ENCODE results near the gene LILRB4. TPM values are rescaled to one million over a fixed set of nuclear protein-coding genes. Genes with fewer than 3 reads are reported as not detected.

The LILRB4 gene
- total RNA-seq, 2 experiments from 2014 or later, result 0.82 to 3.0 TPM

DNA sequence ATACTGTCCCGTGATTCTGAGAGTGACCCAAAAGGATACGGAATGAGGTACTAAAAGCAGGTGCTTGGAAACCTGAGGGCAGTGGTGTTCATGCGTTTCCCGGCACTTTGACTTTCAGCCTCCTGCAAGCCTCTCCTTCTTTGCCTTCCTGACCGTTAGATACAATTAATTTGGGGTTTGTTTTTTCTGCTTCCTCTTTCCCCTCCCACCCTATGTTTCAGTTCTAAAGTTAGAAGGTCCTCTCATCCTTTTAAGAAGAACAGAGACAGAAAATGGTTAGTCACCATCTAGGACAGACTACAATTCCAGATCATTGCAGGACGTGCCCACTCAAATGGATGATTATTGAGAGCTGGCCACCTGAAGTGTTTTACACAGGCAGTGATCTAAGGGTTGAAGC lies 1.8 kb upstream of the LILRB4 start:
- ChIA-PET POLR2A (no interaction called here), CTCF (ENCODE audit: unreplicated experiment) (no interaction called here)
- H3K4me2 ChIP-seq (ENCODE audit: low read length), result peak overlapping the region; percentile 48
- intact Hi-C loops (cut with micrococcal nuclease; ENCODE audit: unreplicated experiment), result no loop called here
- no peak overlapping the region for H3K27ac ChIP-seq (ENCODE audit: low read depth, low read length, poor library complexity, severe bottlenecking)
- BruUV-seq (replicated peaks), result no TSS peak
- H3K36me3 ChIP-seq (ENCODE audit: insufficient read depth, low read length), result no peaks in the 10 kb centered on the region
- no peaks in the 10 kb centered on the region for H3K9me2 ChIP-seq (ENCODE audit: insufficient read depth, low read length)
- H3K4me1 ChIP-seq (ENCODE audit: insufficient read depth, low read length, poor library complexity, severe bottlenecking), result peaks cover 30% of the 10 kb centered on the region
- H4K20me1 ChIP-seq (ENCODE audit: insufficient read depth, low read length), result no peaks in the 10 kb centered on the region
- H3K9me3 ChIP-seq (ENCODE audit: low read length), result no peaks in the 10 kb centered on the region
- no peaks in the 10 kb centered on the region for H3K79me2 ChIP-seq (ENCODE audit: insufficient read depth, low read depth, low read length)
- TF ChIP-seq, protein P1, sequence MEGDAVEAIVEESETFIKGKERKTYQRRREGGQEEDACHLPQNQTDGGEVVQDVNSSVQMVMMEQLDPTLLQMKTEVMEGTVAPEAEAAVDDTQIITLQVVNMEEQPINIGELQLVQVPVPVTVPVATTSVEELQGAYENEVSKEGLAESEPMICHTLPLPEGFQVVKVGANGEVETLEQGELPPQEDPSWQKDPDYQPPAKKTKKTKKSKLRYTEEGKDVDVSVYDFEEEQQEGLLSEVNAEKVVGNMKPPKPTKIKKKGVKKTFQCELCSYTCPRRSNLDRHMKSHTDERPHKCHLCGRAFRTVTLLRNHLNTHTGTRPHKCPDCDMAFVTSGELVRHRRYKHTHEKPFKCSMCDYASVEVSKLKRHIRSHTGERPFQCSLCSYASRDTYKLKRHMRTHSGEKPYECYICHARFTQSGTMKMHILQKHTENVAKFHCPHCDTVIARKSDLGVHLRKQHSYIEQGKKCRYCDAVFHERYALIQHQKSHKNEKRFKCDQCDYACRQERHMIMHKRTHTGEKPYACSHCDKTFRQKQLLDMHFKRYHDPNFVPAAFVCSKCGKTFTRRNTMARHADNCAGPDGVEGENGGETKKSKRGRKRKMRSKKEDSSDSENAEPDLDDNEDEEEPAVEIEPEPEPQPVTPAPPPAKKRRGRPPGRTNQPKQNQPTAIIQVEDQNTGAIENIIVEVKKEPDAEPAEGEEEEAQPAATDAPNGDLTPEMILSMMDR (conservative IDR thresholded peaks at IDR 0.05; ENCODE audit: low read length), result no peak
- TF ChIP-seq EZH2phosphoT487 (IDR thresholded peaks at IDR 0.05; ENCODE audit: borderline replicate concordance, low read depth, low read length), result no peak
- H3K4me3 ChIP-seq (ENCODE audit: low read depth, low read length, poor library complexity, severe bottlenecking), result no peak overlapping the region
- DNase-seq (ENCODE audit: low spot score), result peak; percentile 29
- no peak overlapping the region for H2AFZ ChIP-seq (ENCODE audit: low read length)

- intact Hi-C loops (cut with micrococcal nuclease; ENCODE audit: unreplicated experiment), result no loop called here
- Histone ChIP-seq H3K9me3 (ENCODE audit: low read length) (no peaks in the 10 kb centered on the region), H3K27ac (ENCODE audit: low read depth, low read length, poor library complexity, severe bottlenecking) (no peak overlapping the region), H3K4me2 (ENCODE audit: low read length) (peak overlapping the region; percentile 41; the same call in 1 of the 2 replicates), H3K4me1 (ENCODE audit: insufficient read depth, low read length, poor library complexity, severe bottlenecking) (peaks cover 30% of the 10 kb centered on the region), H3K9me2 (ENCODE audit: insufficient read depth, low read length) (no peaks in the 10 kb centered on the region), H4K20me1 (ENCODE audit: insufficient read depth, low read length) (no peaks in the 10 kb centered on the region), H3K36me3 (ENCODE audit: insufficient read depth, low read length) (no peaks in the 10 kb centered on the region), H3K4me3 (ENCODE audit: low read depth, low read length, poor library complexity, severe bottlenecking) (no peak overlapping the region), H2AFZ (ENCODE audit: low read length) (no peak overlapping the region), H3K79me2 (ENCODE audit: insufficient read depth, low read depth, low read length) (no peaks in the 10 kb centered on the region)
- ChIA-PET CTCF (ENCODE audit: unreplicated experiment) (no interaction called here), POLR2A (interaction anchor here (0.7 to 1.0 kb wide), 3 partner anchors 18 to 1016 kb away, joined by 3 to 6 read pairs (median 3); no protein-coding TSS in a partner anchor)
- peak; percentile 9 for DNase-seq (ENCODE audit: low spot score)
- BruUV-seq (replicated peaks), result no TSS peak
- no peak for TF ChIP-seq EZH2phosphoT487 (IDR thresholded peaks at IDR 0.05; ENCODE audit: borderline replicate concordance, low read depth, low read length)
- TF ChIP-seq, protein P1 (conservative IDR thresholded peaks at IDR 0.05; ENCODE audit: low read length), result no peak
These were observed 821 bp upstream of the LILRB4 start for GRCh38 chr19:54661846-54662481.

GRCh38 chr19:54665530-54665929 lies 2.7 kb downstream of the LILRB4 start:
- Histone ChIP-seq H3K4me3 (ENCODE audit: low read depth, low read length, poor library complexity, severe bottlenecking) (no peak overlapping the region), H3K27ac (ENCODE audit: low read depth, low read length, poor library complexity, severe bottlenecking) (no peak overlapping the region), H3K4me2 (ENCODE audit: low read length) (no peak overlapping the region), H4K20me1 (ENCODE audit: insufficient read depth, low read length) (no peaks in the 10 kb centered on the region), H3K9me3 (ENCODE audit: low read length) (no peaks in the 10 kb centered on the region), H3K4me1 (ENCODE audit: insufficient read depth, low read length, poor library complexity, severe bottlenecking) (peaks cover 28% of the 10 kb centered on the region), H2AFZ (ENCODE audit: low read length) (no peak overlapping the region), H3K36me3 (ENCODE audit: insufficient read depth, low read length) (no peaks in the 10 kb centered on the region), H3K9me2 (ENCODE audit: insufficient read depth, low read length) (no peaks in the 10 kb centered on the region), H3K79me2 (ENCODE audit: insufficient read depth, low read depth, low read length) (no peaks in the 10 kb centered on the region)
- ChIA-PET CTCF (ENCODE audit: unreplicated experiment) (no interaction called here), POLR2A (no interaction called here)
- TF ChIP-seq EZH2phosphoT487 (IDR thresholded peaks at IDR 0.05; ENCODE audit: borderline replicate concordance, low read depth, low read length), result no peak
- TF ChIP-seq, protein P1 (conservative IDR thresholded peaks at IDR 0.05; ENCODE audit: low read length), result no peak
- DNase-seq (ENCODE audit: low spot score), result no peak
- no TSS peak for BruUV-seq (replicated peaks)
- intact Hi-C loops (cut with micrococcal nuclease; ENCODE audit: unreplicated experiment), result no loop called here
